CD4-positive, alpha-beta memory T cell (primary cell): ENCODE results near the gene SASH1. TPM values are rescaled to one million over a fixed set of nuclear protein-coding genes. Genes with fewer than 3 reads are reported as not detected.
A peak's percentile ranks its signal among the peaks of the same experiment; 100 is the strongest.

Experiments
- CTCF ChIA-PET: fragments of 350-600 bp; sonication (Branson Sonifier 250); formaldehyde crosslinking; loops from one replicate; lab custom pipeline; 2021; ENCODE audit warnings: inconsistent platforms; ENCODE audit not compliant: partially characterized antibody; lab: Charles Lee
- POLR2A ChIA-PET: fragments of 350-600 bp; sonication (Branson Sonifier 250); formaldehyde crosslinking; loops from one replicate; lab custom pipeline; 2021; ENCODE audit not compliant: partially characterized antibody; lab: Charles Lee
- DNase-seq, 5 donors: peaks; one replicate each; pipeline versions ENCODE4 v3.0.0 to v3.0.0-alpha.2; 2020 to 2022; ENCODE audit warnings: mixed read lengths in 1 of 5
- H3K27ac ChIP-seq: one replicate; pipeline ENCODE4 v1.7.0; 2013; ENCODE audit warnings: low read depth, low read length
- H3K27me3 ChIP-seq: 2 replicates; pipeline ENCODE4 v1.7.0; 2013; ENCODE audit warnings: mild to moderate bottlenecking, low read length, moderate library complexity; ENCODE audit not compliant: insufficient read depth
- H3K36me3 ChIP-seq: 2 replicates; pipeline ENCODE4 v1.7.0; 2013; ENCODE audit warnings: mild to moderate bottlenecking, low read length, moderate library complexity; ENCODE audit not compliant: insufficient read depth
- H3K4me1 ChIP-seq: 2 replicates; pipeline ENCODE4 v1.7.0; 2013; ENCODE audit warnings: mild to moderate bottlenecking, low read length, moderate library complexity; ENCODE audit not compliant: insufficient read depth
- H3K4me3 ChIP-seq, 2 donors: one replicate each; pipeline ENCODE4 v1.7.0; 2013; ENCODE audit warnings: low read length in 2 of 2, mild to moderate bottlenecking in 1 of 2
- H3K9me3 ChIP-seq, 2 donors: one replicate each; pipeline ENCODE4 v1.7.0; 2013; ENCODE audit warnings: low read length in 2 of 2, control low read depth in 1 of 2; ENCODE audit not compliant: control insufficient read depth in 1 of 2
- H3K27ac Mint-ChIP-seq, 7 donors: one replicate each; pipeline ENCODE4 v1.8.0; 2020 to 2021; ENCODE audit warnings: mixed read lengths in 7 of 7, mild to moderate bottlenecking in 6 of 7, inconsistent platforms in 3 of 7, moderate library complexity in 3 of 7
- H3K27me3 Mint-ChIP-seq, 2 donors: one replicate each; pipeline ENCODE4 v1.8.0; 2020 to 2021; ENCODE audit warnings: mixed read lengths in 2 of 2
- H3K36me3 Mint-ChIP-seq, 2 donors: one replicate each; pipeline ENCODE4 v1.8.0; 2020 to 2021; ENCODE audit warnings: mixed read lengths in 2 of 2, inconsistent platforms in 1 of 2, mild to moderate bottlenecking in 1 of 2
- H3K4me1 Mint-ChIP-seq, 4 donors: one replicate each; pipeline ENCODE4 v1.8.0; 2020 to 2021; ENCODE audit warnings: mixed read lengths in 4 of 4, mild to moderate bottlenecking in 1 of 4
- H3K4me3 Mint-ChIP-seq, 8 donors: one replicate each; pipeline ENCODE4 v1.8.0; 2020 to 2021; ENCODE audit warnings: mixed read lengths in 8 of 8, mild to moderate bottlenecking in 7 of 8, moderate library complexity in 6 of 8, inconsistent platforms in 3 of 8
- H3K9me3 Mint-ChIP-seq, 8 donors: one replicate each; pipeline ENCODE4 v1.8.0; 2020 to 2021; ENCODE audit warnings: mixed read lengths in 8 of 8, mild to moderate bottlenecking in 5 of 8, inconsistent platforms in 3 of 8, moderate library complexity in 1 of 8
- intact Hi-C: fragments of 100-400 bp; cut with micrococcal nuclease; formaldehyde crosslinking; loops from one replicate; pipeline ENCODE4 v1.15.1; 2023
- polyA plus RNA-seq, 2 donors: library from polyadenylated mRNA; unstranded; fragments of 300-500 nt; fragmentation: Illumina TruSeq; gene quantifications; one replicate each; pipeline ENCODE4 v1.2.3, GENCODE V29; 2021
- total RNA-seq, 2 experiments: library from RNA; stranded (reverse); gene quantifications; one replicate each; pipeline ENCODE4 v1.2.3, GENCODE V29; 2021

The SASH1 gene
- total and polyA plus RNA-seq, 4 experiments from 2014 or later, result 0.26 to 4.9 (median 1.7) TPM

DNA sequence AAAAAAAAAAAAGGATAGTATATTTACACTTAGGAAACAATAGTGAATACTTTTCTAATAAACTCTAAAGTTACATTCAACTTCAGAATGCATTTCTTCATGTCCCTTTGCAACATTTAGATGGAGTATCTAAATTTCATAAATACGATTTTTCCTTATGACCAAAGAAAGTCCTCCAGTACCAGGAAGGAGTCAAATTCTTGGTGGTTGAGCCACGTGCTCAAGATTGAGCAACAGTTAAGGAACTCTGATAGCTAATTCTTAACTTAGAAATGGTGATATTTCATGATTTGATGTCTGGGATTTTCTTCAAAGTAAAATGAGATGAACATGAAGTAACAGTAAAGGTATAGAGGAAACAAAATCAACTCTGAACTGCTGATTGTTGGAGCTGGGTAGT, 92.7 kb downstream of the SASH1 start:
- H3K36me3 Mint-ChIP-seq, result no peaks in the 10 kb centered on the region
- intact Hi-C loops, result no loop called here

DNA sequence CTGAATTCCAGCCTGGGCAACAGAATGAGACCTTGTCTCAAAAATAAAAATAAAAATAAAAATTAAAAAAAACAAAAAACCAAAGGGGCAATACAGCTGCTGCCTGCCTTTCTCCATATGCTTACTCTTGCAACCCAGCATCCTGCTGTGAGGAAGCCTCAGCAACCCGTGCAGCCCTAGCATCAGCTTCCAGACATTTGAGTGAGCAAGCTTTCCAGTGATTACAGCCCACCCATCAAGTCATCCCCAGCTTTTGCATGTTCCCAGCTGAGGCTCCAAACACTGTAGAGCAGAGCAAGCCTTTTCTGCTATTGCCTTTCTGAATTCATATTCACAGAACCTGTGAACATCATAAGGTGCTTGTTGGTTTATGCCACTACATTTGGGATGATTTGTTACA, 93.8 kb downstream of the SASH1 start:
- no peak overlapping the region for H3K4me3 Mint-ChIP-seq
- no peaks in the 10 kb centered on the region for H3K9me3 Mint-ChIP-seq
- CTCF ChIA-PET, result no interaction called here
- no peaks in the 10 kb centered on the region for H3K27me3 ChIP-seq
- H3K36me3 Mint-ChIP-seq, result no peaks in the 10 kb centered on the region
- peaks cover under 1 to 3% (median 1%) of the 10 kb centered on the region in 4 donors for H3K4me1 Mint-ChIP-seq
- POLR2A ChIA-PET, result no interaction called here
- H3K4me1 ChIP-seq, result no peaks in the 10 kb centered on the region
- intact Hi-C loops, result no loop called here
- no peak overlapping the region for H3K27ac ChIP-seq
- peaks cover 9% of the 10 kb centered on the region in 2 donors for H3K27me3 Mint-ChIP-seq
- no peaks in the 10 kb centered on the region for H3K36me3 ChIP-seq
- DNase-seq, result no peak
- H3K27ac Mint-ChIP-seq, result no peak overlapping the region
- no peak overlapping the region for H3K4me3 ChIP-seq
- H3K9me3 ChIP-seq, result no peaks in the 10 kb centered on the region

More for the DNA sequence above, 92.7 kb downstream of the SASH1 start:
- Mint-ChIP-seq H3K27ac (no peak overlapping the region), H3K4me3 (no peak overlapping the region), H3K4me1 (no peaks in the 10 kb centered on the region), H3K27me3 (peaks cover 9 to 11% of the 10 kb centered on the region in 2 donors), H3K9me3 (peaks cover 0 to 1% (median 0%) of the 10 kb centered on the region in 8 donors)
- Histone ChIP-seq H3K4me1 (no peaks in the 10 kb centered on the region), H3K27ac (no peak overlapping the region), H3K9me3 (no peaks in the 10 kb centered on the region), H3K27me3 (no peaks in the 10 kb centered on the region), H3K4me3 (no peak overlapping the region), H3K36me3 (no peaks in the 10 kb centered on the region)
- no peak for DNase-seq
- ChIA-PET POLR2A (no interaction called here), CTCF (no interaction called here)

DNA sequence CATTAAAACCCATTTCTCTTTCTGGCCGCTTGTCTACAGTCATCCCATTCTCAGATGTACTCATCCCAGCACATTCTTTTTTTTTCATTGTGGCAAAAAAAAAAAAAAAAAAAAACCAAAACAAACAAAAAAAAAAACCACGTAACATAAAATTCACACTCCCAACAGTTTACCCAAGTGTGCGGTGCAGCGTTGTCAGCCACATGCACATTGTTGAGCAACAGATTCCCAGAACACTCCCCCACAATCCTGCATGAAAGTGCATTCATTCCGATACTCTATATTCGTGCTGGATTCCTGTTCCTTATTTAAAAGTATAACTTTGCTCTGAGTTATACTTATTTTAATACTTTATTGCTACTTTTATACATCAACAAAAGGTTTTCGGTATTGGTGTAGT, 96.0 kb downstream of the SASH1 start:
- H3K27me3 ChIP-seq, result no peaks in the 10 kb centered on the region
- intact Hi-C loops, result no loop called here
- no peaks in the 10 kb centered on the region for H3K36me3 Mint-ChIP-seq
- peaks cover 9% of the 10 kb centered on the region in 2 donors for H3K27me3 Mint-ChIP-seq
- no peaks in the 10 kb centered on the region for H3K4me1 ChIP-seq
- H3K4me3 Mint-ChIP-seq, result no peak overlapping the region
- H3K27ac ChIP-seq, result no peak overlapping the region
- H3K4me1 Mint-ChIP-seq, result peaks cover 4 to 7% (median 6%) of the 10 kb centered on the region in 4 donors
- H3K36me3 ChIP-seq, result no peaks in the 10 kb centered on the region
- no peaks in the 10 kb centered on the region for H3K9me3 ChIP-seq
- no peaks in the 10 kb centered on the region for H3K9me3 Mint-ChIP-seq
- ChIA-PET POLR2A (no interaction called here), CTCF (no interaction called here)
- H3K4me3 ChIP-seq, result no peak overlapping the region
- H3K27ac Mint-ChIP-seq, result no peak overlapping the region
- DNase-seq, result no peak

DNA sequence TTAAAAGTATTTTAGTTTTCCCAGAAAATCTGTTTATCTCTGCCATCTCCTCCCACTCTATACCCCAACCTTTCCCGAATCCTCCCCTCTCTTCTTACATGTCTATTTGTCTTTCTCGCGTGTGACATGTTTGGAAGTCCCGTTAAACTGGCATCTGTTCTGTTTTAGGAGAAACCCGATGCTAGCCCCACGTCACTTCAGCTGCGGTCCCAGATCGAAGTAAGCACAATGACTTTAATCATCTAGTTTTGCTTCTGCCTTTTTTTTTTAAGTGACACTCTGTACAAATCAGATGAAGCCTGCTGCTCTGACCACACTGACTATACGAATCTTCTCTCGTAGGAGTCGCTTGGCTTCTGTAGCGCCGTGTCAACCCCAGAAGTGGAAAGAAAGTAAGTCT, 97.4 kb downstream of the SASH1 start:
- Histone ChIP-seq H3K27me3 (no peaks in the 10 kb centered on the region), H3K9me3 (no peaks in the 10 kb centered on the region), H3K4me1 (no peaks in the 10 kb centered on the region), H3K36me3 (no peaks in the 10 kb centered on the region), H3K27ac (no peak overlapping the region), H3K4me3 (no peak overlapping the region)
- Mint-ChIP-seq H3K4me3 (no peak overlapping the region), H3K4me1 (peaks cover 4 to 7% (median 6%) of the 10 kb centered on the region in 4 donors), H3K9me3 (no peaks in the 10 kb centered on the region), H3K27ac (no peak overlapping the region), H3K36me3 (no peaks in the 10 kb centered on the region), H3K27me3 (peaks cover 4 to 6% of the 10 kb centered on the region in 2 donors)
- CTCF ChIA-PET, result no interaction called here
- POLR2A ChIA-PET, result no interaction called here
- intact Hi-C loops, result no loop called here
- no peak for DNase-seq

DNA sequence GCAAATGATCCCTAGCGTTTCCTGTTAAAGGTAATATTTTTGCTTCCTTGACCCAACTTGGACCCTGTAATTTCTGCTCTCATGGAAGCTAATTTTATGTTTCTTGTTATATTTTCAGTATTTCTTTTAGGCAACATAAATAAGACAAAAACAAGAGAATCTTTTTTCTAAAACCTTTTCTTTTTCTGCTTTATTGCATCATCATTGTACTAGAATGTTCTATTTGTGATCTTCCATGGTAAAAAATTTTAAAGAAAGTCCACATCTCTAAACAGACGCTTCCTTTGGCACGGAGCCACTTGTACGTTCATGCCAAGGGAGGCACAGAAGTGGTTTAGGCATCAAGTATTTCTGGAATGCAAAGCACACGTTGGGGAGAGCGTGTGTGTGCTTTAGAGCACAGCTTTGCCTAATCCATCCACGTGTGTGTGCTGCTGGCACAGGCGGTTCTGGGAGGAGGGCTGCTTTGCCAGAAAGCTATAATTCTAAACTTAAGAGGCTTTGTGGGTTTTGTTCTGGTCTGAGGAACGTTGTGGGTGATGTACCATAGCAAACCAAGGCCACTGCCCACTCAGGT, 98.3 kb downstream of the SASH1 start:
- CTCF ChIA-PET, result no interaction called here

DNA sequence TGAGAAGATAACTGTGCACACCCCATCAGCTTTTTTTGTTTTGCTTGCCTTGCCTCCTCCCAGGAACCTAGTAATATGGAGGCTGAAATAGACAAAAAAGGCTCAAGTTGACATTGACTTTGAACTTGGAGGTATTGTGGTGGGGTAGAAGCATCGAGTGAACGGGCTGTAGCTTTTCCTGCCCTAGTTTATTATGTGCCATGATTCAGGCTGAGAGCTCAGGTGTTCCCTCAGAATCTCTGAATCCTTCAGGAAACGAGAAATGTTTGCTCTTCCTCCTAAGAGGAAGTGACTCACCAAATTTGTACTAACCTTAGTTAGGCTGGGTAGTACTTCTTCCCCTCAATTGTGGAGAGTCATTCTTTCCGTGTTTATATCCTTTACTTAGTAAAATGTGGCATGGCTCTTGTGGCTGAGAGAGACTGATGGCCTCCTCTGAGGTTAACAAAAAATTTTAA, 98.8 kb downstream of the SASH1 start:
- Mint-ChIP-seq H3K27me3 (peaks cover 4 to 6% of the 10 kb centered on the region in 2 donors), H3K4me3 (peak overlapping the region in 1 of 8 donors; percentile 31), H3K4me1 (peaks cover 4 to 7% (median 6%) of the 10 kb centered on the region in 4 donors), H3K27ac (no peak overlapping the region), H3K9me3 (no peaks in the 10 kb centered on the region), H3K36me3 (no peaks in the 10 kb centered on the region)
- H3K4me3 ChIP-seq, result no peak overlapping the region
- no peaks in the 10 kb centered on the region for H3K4me1 ChIP-seq
- no peak for DNase-seq
- CTCF ChIA-PET, result no interaction called here
- no peaks in the 10 kb centered on the region for H3K27me3 ChIP-seq
- no peaks in the 10 kb centered on the region for H3K9me3 ChIP-seq
- POLR2A ChIA-PET, result no interaction called here
- no peaks in the 10 kb centered on the region for H3K36me3 ChIP-seq
- H3K27ac ChIP-seq, result no peak overlapping the region
- intact Hi-C loops, result no loop called here

More for the DNA sequence above, 98.3 kb downstream of the SASH1 start:
- Mint-ChIP-seq H3K9me3 (no peaks in the 10 kb centered on the region), H3K4me3 (no peak overlapping the region), H3K36me3 (no peaks in the 10 kb centered on the region), H3K4me1 (peaks cover 4 to 7% (median 6%) of the 10 kb centered on the region in 4 donors), H3K27me3 (peaks cover 4 to 6% of the 10 kb centered on the region in 2 donors), H3K27ac (no peak overlapping the region)
- DNase-seq, result no peak
- Histone ChIP-seq H3K4me1 (no peaks in the 10 kb centered on the region), H3K27ac (no peak overlapping the region), H3K27me3 (no peaks in the 10 kb centered on the region), H3K36me3 (no peaks in the 10 kb centered on the region), H3K9me3 (no peaks in the 10 kb centered on the region), H3K4me3 (no peak overlapping the region)
- POLR2A ChIA-PET, result no interaction called here
- intact Hi-C loops, result no loop called here

DNA sequence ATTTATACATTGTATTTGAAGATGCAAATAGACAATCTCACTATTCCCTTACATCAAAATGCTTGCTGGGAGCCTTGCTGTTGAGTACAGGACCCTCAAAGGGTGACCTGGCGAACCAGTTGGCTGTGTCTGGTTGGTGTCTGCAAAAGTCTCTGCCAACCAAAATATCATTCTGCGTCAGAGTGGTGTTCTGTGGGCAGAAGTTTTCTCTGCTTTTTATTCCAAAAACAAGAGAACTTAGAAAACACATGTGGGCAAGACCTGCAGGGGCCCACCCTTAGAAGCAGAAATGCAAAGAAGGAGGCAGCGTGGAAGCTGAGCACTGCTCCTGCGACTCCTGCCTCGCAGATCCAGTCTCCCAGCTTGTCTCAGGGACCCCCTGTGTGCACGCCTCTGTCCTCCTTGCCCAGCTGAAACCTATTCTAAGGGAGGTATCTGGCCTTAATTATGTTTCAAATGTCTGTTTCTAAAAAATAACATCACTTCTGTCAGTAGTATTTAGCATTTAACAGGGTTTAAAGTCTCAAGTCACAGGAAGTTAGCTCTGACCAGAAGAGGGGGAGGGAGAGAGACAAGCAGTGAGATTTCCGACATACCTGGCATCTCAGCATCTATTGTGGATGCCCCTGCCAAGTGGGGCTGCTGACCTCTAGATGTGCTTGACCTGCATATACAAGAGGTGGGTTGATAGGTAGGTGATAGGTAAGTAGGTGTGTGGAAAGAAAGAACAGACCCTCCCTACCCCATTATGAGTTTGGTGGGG, 101.3 kb downstream of the SASH1 start:
- peaks cover 0 to 1% (median 0%) of the 10 kb centered on the region in 8 donors for H3K9me3 Mint-ChIP-seq
- CTCF ChIA-PET, result no interaction called here
- intact Hi-C loops, result no loop called here
- POLR2A ChIA-PET, result no interaction called here
- Histone ChIP-seq H3K27me3 (no peaks in the 10 kb centered on the region), H3K4me1 (peaks cover 4% of the 10 kb centered on the region), H3K36me3 (no peaks in the 10 kb centered on the region), H3K4me3 (no peak overlapping the region), H3K9me3 (no peaks in the 10 kb centered on the region), H3K27ac (no peak overlapping the region)
- peaks cover 6 to 31% (median 9%) of the 10 kb centered on the region in 4 donors for H3K4me1 Mint-ChIP-seq
- peaks cover 3 to 7% of the 10 kb centered on the region in 2 donors for H3K27me3 Mint-ChIP-seq
- DNase-seq, result no peak
- H3K27ac Mint-ChIP-seq, result no peak overlapping the region
- H3K4me3 Mint-ChIP-seq, result no peak overlapping the region
- peaks cover 0 to 4% of the 10 kb centered on the region in 2 donors for H3K36me3 Mint-ChIP-seq
